GM21717 (cell line): ENCODE measurements around the gene TMEM45A.
"Not testable (repeated sequence)": the region's sequence is repeated elsewhere in the genome, so short reads cannot be mapped to it uniquely, and the experiment has no call there.

Experiments used
- ATAC-seq: cut with Tn5 transposase; IDR thresholded peaks from one replicate; pipeline ENCODE4 v1.9.1; 2021; ENCODE audit warnings: mild to moderate bottlenecking, moderate library complexity; ENCODE audit not compliant: unreplicated experiment

Gene TMEM45A, protein sequence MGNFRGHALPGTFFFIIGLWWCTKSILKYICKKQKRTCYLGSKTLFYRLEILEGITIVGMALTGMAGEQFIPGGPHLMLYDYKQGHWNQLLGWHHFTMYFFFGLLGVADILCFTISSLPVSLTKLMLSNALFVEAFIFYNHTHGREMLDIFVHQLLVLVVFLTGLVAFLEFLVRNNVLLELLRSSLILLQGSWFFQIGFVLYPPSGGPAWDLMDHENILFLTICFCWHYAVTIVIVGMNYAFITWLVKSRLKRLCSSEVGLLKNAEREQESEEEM

DNA sequence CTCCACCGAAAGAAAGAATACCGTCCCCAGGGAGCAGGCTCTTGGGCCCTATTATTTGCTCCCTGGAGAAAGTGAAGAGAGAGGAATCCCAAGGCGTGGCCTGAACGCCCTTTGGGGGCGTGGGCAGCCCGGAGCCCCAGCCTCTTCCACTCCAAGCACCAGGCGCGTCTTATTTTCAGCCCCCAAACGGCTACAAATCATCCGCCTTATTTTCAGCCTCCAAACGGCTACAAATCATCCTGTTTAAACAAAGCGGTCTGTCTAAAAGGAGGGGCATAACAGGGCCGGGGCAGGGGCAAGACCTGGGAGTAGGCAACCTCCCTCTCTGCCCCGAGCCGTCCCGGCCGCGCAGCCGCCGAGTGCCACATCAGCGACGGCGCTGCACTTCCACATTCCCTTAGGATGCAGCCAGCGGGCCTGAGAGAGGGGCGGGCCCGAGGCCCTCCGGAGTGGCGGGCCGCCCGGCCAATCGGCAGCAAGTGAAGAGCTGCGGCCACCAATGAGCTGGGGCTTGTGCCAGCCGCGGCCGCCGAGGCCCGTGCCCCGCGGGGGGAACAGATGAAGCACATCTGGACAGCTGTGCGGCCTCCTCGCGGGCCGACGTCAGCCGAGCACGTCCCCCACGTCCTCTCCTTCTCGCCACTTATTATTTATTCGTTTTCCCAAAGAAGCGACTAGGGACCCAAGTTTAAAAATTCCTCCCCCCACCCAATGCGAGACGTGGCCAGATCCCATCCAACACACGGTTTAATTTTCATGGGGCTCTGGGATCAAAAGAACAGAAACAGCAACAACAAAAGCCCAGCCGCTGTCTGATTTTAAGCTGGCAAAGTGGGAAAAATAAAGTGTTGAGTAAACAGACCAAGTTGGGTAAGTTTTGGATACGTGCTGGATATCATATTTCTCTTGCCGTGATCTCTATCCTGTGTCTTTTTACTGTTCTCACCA, at the start of gene TMEM45A:
TSS of gene TMEM45A (plus strand) at position 561 of the 948 bp plus-strand sequence. CDS start 62,593 bp downstream, outside the sequence.
- peak; percentile 96 for ATAC-seq

DNA sequence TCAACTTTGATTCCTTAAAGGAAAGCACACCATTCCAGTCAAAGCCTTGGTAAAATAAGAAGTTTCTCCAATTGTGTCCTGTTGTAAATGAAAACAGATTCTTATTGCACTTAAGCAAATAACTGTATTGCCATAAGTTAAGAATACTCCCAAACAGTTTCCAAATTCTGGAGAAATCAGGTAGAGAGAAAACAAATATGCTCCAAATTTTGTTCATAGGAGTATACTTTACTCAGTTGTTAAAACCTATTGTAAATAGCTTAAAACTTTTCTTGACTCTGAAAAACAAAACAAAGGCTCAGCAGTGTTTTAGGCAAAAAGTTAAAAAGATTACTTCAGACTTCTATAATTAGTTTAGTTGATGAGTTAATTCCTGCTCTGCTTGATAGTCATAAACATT, 48.7 kb upstream of the TMEM45A start:
- ATAC-seq, result no peak

DNA sequence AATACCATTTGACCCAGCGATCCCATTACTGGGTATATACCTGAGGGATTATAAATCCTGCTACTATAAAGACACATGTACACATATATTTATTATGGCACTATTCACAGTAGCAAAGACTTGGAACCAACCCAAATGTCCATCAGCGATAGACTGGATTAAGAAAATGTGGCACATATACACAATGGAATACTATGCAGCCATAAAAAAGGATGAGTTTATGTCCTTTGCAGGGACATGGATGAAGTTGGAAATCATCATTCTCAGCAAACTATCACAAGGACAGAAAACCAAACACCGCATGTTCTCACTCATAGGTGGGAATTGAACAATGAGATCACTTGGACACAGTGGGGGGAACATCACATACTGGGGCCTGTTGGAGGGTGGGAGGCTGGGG, 45.4 kb upstream of the TMEM45A start:
- not testable (repeated sequence) for ATAC-seq

DNA sequence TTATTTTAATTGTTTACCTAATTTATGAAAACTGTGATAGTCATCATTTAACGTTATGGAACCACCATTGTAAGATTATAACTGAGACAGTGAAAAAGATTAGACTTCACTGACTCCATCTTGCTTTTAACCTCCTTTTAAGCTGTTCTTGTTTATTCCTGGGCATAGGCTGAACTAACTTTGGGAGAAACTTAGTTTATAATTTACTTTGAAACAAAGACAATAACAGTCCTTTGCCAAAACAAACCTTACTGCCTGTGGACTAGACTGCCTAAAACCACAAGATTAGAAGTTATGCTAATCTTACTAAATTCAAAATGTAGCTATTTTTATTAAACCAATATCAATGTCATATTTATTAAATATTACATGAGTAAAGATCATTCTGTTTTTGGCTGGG, 44.3 kb upstream of the TMEM45A start:
- no peak for ATAC-seq

DNA sequence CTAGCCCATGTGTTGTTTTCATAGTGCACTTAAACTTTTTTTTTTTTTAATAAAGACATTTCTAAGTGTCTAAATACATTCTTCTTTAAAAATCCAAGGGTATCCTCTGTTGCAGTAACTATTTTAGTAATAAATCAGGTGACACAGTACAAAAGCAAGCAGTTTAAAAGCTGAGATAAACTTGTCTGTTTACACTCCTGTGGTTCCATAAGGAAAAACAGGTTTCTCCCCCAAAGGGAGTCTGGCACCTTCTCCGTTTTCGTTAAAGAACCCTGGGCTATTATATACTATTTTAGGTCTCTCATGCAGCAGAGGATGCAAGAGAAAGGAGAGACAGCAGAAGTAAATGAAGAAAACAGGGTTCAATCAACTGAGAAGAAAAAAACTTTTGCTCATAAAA, 43.2 kb upstream of the TMEM45A start:
- ATAC-seq, result no peak

DNA sequence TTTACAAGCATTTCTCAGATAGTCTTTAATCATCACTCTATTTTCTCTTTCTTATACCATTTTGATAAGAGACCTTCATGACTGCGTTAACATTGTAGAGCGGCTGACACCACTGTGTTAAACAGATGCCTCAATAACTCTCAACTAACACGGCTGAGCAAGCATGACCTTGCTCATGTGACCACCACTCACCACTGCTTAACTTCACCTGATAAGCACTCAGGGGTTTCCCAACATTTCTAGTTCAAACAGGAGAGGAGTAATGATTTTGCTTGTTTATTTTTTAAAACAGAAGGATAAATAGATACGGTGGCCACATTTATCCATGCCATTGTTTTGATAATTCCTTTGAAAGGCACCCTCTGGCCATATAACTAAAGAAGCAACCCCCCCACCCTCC, 37.7 kb upstream of the TMEM45A start:
- no peak for ATAC-seq

DNA sequence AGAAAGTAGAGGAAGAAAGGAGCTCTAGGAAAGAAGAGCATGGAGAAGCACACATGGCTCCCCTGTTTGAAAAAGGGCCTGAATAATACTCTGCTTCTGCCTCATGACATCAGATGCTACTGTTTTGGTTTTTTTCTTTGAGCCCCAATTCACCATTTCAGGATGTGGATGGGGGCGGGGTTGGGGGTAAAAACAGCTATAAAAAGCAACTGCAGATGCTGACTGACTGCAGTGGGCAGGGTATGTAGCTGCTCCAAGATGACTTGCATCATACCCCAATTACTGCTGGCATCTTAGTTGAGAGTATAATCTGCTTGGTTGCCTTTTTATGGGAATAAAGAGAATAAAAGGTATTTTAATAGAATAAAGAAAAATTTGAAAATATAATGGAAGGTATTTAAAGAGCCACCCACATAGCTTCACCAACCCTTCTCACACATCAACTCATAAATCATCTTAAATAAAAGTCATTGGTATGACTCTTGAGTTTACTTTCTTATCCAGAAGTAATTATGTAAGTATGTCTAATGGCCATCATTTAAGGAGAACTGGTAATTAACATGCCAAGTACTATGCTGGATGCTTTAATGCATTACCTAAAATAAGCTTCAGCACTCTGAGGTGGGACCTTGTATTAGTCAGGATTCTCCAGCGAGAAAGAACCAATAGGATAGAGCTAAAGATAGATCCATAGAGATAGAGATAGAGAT, 36.4 kb upstream of the TMEM45A start:
- ATAC-seq, result no peak

DNA sequence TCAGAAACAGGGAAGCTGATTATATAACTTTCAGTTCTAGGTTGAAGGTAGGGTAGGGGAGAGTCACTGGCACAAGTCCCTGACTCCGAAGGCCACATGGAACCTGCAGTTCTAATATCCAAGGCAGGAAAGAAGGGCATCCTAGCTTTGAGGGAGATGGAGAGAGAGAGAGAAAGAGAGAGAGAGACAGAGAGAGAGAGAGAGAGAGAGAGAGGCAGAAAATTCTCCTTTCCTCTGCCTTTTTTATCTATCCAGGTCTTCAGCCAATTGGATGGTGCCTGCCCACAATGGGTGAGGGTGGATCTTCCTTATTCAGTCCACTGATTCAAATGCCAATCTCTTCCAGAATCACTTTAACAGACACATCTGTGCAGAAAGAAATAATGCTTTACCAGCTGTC, 35.7 kb upstream of the TMEM45A start:
- ATAC-seq, result no peak

DNA sequence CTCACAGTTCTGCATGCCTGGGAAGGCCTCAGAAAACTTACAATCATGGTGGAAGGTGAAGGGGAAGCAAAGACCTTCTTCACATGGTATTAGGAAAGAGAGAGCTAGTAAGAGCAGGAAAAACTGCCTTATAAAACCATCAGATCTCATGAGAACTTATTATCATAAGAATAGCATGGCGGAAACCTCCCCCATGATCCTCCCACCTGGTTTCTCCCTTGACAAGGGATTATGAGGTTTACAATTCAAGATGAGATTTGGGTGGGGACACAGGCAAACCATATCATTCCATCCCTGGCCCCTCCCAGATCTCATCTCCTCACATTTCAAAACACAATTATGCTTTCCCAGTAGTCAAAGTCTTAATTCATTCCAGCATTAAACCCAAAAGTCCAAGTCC, 34.6 kb upstream of the TMEM45A start:
- ATAC-seq, result no peak

DNA sequence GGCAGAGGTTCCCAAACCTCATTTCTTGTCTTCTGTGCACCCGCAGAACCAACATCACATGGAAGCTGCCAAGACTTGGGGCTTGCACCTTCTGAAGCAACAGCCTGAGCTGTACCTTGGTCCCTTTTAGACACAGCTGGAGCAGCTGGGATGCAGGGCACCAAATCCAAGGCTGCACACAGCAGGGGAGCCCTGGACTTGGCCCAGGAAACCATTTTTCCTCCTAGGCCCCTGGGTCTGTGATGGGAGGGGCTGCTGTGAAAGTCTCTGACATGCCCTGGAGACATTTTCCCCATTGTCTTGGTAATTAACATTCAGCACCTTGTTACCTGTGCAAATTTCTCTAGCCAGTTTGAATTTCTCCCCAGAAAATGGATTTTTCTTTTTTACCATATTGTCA, 33.6 kb upstream of the TMEM45A start:
- ATAC-seq, result no peak

DNA sequence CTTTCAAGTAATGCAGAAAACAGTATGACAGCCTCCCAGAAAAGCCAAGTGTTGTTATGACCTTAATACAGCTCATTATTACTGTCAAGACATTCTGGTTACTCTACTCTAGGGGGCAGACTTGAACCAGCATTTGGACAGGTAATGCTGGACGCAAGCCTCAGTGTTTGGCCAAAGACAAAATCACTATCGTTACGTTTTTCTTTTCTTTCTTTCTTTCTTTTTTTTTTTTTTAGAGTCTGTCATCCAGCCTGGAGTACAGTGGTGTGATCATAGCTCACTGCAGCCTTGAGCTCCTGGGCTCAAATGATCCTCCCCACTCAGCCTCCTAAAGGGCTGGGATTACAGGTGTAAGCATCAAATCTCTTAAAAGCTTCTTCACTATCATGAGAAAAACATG, 29.4 kb upstream of the TMEM45A start:
- ATAC-seq, result peak; percentile 78

DNA sequence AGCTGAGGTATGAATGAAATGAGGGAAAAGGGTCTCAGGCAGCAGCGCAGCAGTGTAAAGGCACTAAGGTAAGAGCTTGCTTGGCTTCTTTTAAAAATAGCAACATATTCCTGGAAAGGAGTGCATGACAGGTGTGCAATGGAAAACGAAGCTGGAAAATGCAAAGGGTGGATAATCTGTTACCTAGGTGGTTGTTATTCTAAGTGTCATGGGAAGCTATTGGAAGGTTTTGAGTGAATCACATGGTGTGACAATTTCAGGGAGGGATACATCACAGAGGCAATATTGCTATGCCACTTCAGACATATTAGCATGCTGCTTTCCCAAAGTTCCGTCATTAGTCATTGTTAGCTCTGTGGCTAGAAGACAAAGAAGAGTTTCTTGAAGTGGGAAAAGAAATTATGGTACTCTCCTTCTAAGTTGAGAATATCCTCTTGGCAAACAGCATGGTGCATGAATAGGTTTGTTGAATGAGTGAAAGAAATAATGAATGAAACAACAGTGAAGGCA, 28.7 kb upstream of the TMEM45A start:
- no peak for ATAC-seq

DNA sequence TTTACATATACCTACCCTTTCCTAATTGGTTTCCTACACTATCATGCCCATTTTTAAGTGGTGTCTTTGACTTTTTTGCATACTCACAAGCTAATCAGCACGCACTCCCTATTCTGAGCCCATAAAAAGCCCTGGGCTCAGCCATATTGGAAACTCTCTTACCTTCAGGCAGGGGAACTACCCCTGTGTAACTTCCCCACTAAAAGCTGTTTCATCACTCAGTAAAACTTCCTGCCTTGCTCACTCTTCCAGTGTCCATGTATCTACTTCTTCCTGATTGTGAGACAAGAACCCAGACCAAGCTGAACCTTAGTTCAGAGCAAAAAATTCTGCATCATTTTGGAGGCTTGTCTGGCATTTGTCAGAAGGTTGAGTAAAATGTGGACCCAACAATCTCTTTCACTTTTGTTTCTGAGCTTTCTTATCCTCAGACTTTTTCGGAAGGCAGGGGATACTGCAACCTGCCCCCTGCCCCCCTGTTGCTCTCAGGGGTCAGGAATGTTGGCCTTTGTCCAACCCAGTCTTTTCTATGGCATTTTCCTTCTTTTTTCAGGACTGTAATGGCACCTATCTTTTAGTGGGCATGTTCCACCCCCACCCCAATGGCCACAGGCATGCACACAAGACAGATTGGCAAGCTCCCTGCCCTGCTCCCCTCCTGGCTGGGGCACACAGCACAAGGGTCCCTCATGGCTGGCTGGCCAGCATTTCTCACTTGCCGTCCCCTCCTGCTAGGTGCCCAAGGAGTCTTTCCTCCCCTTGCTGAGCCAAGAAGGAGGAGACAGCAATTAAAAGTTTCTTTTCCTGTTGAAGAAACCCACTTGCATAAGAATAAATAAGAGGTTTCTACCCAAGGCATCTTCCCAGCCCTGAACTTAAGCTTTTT, 26.3 kb upstream of the TMEM45A start:
- ATAC-seq, result peak; percentile 67

DNA sequence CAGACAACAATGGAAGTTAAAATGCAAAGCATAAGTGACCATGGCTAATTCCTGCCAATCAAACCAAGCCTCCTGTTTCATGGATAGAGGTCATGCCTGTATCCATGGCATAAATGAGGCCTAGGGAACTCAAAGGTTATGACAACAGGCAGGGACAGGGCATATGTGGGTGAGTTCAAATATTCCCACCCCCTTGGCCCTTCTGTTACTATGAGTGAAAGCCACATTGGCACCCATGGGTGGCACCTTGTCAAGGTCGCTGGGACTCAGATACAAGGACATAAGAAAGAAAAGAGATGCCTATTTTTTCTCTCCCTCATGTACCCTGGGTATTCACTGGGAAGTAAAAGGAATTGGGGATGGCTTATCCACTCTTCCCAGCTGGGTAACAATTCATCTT, 25.3 kb upstream of the TMEM45A start:
- no peak for ATAC-seq

DNA sequence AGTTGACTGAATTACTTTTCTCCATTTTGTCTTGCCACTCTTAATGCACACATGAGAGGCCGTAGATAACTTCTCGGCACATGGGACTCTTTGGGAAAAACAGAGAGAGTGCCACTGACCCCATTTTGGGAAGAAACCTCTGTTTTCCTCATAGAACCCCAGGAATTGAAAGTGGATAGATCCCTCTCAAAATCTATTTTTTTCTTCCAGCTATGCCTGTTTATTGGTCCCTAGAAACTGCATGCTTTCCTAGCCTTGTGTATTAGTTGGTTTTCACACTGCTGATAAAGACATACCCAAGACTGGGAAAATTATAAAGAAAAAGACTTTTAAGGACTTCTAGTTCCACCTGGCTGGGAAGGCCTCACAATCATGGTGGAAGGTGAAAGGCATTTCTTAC, 23.7 kb upstream of the TMEM45A start:
- no peak for ATAC-seq

DNA sequence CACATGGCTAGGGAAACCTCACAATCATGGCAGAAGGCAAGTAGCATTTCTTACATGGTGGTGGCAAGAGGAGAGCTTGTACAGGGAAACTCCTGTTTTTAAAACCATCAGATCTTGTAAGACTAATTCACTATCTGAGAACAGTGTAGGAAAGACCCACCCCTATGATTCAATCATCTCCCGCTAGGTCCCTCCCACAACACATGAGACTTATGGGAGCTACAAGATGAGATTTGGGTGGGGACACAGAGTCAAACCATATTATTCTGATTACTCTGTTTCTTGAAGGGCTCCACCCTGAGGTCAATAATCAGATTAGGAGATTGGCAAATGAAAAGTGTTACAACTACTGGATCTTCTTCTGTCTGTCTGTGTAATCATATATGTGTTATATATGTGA, 21.5 kb upstream of the TMEM45A start:
- ATAC-seq, result no peak

DNA sequence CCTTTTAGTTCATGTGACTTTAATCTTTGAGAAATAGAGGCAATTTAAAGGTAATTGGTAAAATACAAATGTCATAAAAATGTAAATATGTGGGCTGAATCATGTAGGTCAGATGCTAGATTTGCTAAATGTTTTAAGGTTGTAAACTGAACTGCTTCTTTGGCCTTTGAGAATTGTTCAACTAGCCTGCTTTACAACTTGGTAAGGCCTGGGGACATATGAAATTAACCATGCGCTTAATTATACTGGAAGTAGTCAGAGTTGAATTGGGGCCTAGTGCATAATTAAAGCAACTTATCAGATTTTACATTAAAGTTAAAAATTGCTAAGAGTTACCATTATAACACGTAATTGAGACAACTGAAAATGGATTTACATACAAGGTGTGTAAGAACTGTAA, 21.0 kb upstream of the TMEM45A start:
- ATAC-seq, result no peak

DNA sequence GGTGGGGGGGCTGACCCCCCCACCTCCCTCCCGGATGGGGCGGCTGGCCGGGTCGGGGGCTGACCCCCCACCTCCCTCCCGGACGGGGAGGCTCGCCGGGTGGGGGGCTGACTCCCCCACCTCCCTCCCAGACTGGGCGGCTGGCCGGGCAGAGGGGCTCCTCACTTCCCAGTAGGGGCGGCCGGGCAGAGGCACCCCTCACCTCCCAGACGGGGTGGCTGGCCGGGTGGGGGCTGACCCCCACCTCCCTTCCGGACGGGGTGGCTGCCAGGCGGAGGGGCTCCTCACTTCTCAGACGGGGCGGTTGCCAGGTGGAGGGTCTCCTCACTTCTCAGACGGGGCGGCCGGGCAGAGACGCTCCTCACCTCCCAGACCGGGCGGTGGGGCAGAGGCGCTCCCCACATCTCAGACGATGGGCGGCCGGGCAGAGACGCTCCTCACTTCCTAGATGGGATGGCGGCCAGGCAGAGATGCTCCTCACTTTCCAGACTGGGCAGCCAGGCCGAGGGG, 14.5 kb upstream of the TMEM45A start:
- ATAC-seq, result not testable (repeated sequence)

DNA sequence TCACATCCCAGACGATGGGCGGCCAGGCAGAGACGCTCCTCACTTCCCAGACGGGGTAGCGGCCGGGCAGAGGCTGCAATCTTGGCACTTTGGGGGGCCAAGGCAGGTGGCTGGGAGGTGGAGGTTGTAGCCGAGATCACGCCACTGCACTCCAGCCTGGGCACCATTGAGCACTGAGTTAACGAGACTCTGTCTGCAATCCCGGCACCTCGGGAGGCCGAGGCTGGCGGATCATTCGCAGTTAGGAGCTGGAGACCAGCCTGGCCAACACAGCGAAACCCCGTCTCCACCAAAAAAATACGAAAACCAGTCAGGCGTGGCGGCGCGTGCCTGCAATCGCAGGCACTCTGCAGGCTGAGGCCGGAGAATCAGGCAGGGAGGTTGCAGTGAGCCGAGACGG, 13.9 kb upstream of the TMEM45A start:
- not testable (repeated sequence) for ATAC-seq

DNA sequence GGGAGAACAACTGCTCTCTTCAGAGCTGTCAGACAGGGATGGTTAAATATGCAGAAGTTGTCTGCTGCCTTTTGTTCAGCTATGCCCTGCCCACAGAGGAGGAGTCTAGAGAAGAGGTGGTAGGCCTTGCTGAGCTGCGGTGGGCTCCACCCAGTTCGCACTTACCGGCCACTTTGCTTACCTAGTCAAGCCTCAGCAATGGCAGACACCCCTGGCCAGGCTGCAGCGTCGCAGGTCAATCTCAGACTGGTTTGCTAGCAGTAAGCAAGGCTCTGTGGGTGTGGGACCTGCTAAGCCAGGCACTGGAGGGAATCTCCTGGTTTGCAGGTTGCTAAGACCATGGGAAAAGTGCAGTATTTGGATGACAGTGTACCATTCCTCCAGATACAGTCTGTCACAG, 12.3 kb upstream of the TMEM45A start:
- no peak for ATAC-seq
